ENCODE data around the gene DAPK2. TPM values are rescaled to one million over a fixed set of nuclear protein-coding genes. Genes with fewer than 3 reads are reported as not detected.

The DAPK2 gene
- total RNA-seq, 2 experiments from 2014 or later, result 1.0 to 1.3 TPM

DNA sequence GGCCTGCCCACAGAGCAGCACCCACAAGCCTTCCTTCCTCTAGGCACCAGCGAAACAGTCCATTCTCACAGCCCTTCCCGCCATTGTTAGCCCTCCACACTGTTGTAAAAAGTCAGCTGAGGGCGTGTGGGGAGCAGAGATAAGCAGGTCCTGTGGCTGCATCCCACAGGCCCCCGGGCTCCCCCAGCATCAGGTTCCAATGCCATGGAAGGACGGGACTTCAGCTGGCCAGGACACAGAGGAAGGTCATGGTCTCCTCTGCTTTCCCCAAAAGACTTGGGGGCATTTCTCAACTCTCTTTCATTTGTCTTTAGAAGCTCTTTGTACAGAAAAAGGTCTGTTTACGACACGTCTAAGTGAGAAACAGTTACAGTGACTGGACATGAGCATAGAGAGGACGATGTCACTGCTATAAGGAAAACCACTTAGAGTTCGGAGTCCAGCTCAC lies 127.4 kb downstream of the DAPK2 start:
- POLR2A ChIA-PET, result no interaction called here
- Mint-ChIP-seq H3K4me1 (peaks cover 16% of the 10 kb centered on the region), H3K27ac (no peak overlapping the region), H3K9me3 (ENCODE audit: low read depth) (no peaks in the 10 kb centered on the region), H3K27me3 (no peaks in the 10 kb centered on the region), H3K36me3 (ENCODE audit: low read depth) (no peaks in the 10 kb centered on the region), H3K4me3 (no peak overlapping the region)
- intact Hi-C loops (cut with DNase I, micrococcal nuclease), result no loop called here
- DNase-seq, result no peak
- no peak for ATAC-seq
- CTCF ChIA-PET, result interaction anchor here (1.0 kb wide), 1 partner anchor 22 kb away, joined by 3 read pairs; no protein-coding TSS in a partner anchor

DNA sequence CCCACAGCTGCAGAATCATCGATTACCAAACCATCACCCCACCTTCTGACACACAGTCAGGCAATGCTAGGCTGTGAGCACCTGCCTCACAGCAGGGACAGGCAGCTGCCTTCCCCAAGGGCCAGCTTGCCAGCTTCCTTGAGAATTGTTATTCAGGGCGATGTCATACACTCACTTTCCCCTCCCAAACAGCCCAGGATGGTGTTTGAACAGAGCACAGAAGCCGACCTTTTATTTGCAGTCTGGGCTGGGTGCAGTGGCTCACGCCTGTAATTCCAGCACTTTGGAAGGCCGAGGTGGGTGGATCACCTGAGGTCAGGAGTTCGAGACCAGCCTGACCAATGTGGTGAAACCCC lies 128.0 kb downstream of the DAPK2 start:
- intact Hi-C loops (cut with DNase I, micrococcal nuclease), result no loop called here
- H3K27me3 Mint-ChIP-seq, result no peaks in the 10 kb centered on the region
- no peak for ATAC-seq
- ChIA-PET POLR2A (no interaction called here), CTCF (interaction anchor here (0.7 to 1.0 kb wide), 2 partner anchors 166 to 1139 kb away, joined by 3 read pairs; no protein-coding TSS in a partner anchor)
- no peak overlapping the region for H3K4me3 Mint-ChIP-seq
- H3K4me1 Mint-ChIP-seq, result peaks cover 16% of the 10 kb centered on the region
- no peaks in the 10 kb centered on the region for H3K9me3 Mint-ChIP-seq (ENCODE audit: low read depth)
- no peak for DNase-seq
- no peak overlapping the region for H3K27ac Mint-ChIP-seq
- H3K36me3 Mint-ChIP-seq (ENCODE audit: low read depth), result no peaks in the 10 kb centered on the region

DNA sequence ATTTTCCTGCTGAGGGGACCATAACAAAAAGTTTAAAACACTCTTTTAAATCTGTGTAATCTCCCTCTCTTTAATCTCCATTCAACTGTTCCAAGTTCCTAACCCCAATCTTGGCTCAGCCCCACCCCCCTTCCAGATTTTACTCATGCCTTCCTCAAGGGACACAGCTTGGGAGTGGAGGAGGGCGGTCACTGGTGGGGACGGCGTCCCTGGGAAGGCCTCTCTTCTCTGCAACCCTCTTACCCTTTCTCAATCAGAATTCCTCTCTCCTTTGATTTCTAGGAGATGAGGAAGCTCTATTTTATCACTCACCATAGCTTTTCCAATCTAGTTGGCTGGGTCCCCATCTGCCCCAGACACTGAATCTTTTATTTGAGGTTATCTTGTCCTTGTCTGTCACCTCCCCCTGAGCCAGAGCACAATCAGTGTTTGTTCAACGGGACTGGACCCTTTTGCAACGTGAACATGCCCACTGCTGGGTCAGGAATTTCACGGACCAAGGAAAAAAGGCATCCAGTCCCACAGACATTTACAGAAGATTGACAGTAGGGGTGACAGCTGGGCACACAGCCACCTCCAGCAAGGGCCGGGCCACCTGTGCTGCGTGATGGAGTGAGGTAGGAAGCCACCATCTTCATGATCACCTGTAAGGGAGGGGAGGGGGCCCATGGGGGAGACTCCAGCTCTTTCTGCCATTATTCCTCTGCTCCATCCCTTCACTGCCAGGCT lies 128.5 kb downstream of the DAPK2 start:
- no peak overlapping the region for H3K27ac Mint-ChIP-seq
- no peaks in the 10 kb centered on the region for H3K27me3 Mint-ChIP-seq
- H3K4me3 Mint-ChIP-seq, result no peak overlapping the region
- intact Hi-C loops (cut with DNase I, micrococcal nuclease), result no loop called here
- DNase-seq, result no peak
- H3K36me3 Mint-ChIP-seq (ENCODE audit: low read depth), result no peaks in the 10 kb centered on the region
- H3K4me1 Mint-ChIP-seq, result peaks cover 16% of the 10 kb centered on the region
- H3K9me3 Mint-ChIP-seq (ENCODE audit: low read depth), result no peaks in the 10 kb centered on the region
- POLR2A ChIA-PET, result no interaction called here
- CTCF ChIA-PET, result interaction anchor here (0.7 to 1.0 kb wide), 3 partner anchors 154 to 1140 kb away, joined by 3 read pairs; no protein-coding TSS in a partner anchor
- ATAC-seq, result no peak

DNA sequence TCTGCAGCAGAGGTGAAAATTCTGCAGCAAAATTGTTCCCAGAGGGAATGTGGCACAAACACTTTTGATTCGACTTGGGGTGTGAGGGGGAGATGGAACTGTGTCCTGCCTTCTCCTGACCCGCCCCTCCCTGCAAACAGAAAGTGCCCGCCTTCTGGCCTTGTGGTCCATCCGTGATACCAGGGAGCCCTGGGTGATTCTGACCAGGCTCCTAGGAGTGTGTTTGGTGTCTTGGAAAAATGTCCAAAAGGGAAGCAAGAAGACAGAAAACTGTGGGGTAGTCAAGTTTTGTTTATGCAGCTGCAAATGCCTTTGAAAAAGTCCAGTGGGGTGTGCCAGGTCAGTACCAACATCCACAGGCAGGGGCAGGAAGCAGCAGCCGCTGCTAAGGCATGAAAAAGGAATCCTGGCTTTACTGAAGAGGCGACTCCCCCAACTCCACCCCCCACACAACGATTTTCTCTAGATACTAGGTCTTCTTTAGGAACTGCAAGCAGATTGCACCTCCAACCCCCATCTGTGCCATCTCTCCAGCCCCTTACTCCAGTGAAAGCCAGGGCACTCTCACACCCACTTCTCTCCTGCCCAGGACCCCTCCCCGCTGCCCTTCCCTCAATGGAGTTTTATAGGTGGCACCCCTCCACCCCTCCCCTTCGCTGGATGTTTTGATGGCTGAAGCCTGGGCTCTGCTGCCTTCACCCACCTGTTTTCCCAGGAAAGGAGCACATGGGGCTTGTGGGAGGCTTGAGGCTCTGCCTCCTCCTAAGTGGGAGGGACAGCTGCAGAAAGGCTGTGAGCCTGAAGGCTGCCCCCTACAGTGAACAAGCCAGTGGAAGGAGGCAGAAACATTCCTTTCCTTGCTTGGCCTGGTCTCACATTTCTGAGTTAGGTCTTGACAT lies 130.2 kb downstream of the DAPK2 start:
- intact Hi-C loops (cut with DNase I, micrococcal nuclease), result no loop called here
- POLR2A ChIA-PET, result no interaction called here
- Mint-ChIP-seq H3K4me1 (peaks cover 13% of the 10 kb centered on the region), H3K27ac (no peak overlapping the region), H3K36me3 (ENCODE audit: low read depth) (no peaks in the 10 kb centered on the region), H3K4me3 (no peak overlapping the region), H3K9me3 (ENCODE audit: low read depth) (no peaks in the 10 kb centered on the region), H3K27me3 (no peaks in the 10 kb centered on the region)
- ATAC-seq (no peak), DNase-seq (no peak)
- CTCF ChIA-PET, result interaction anchor here (0.7 kb wide), 1 partner anchor 32 kb away, joined by 4 read pairs; no protein-coding TSS in a partner anchor

DNA sequence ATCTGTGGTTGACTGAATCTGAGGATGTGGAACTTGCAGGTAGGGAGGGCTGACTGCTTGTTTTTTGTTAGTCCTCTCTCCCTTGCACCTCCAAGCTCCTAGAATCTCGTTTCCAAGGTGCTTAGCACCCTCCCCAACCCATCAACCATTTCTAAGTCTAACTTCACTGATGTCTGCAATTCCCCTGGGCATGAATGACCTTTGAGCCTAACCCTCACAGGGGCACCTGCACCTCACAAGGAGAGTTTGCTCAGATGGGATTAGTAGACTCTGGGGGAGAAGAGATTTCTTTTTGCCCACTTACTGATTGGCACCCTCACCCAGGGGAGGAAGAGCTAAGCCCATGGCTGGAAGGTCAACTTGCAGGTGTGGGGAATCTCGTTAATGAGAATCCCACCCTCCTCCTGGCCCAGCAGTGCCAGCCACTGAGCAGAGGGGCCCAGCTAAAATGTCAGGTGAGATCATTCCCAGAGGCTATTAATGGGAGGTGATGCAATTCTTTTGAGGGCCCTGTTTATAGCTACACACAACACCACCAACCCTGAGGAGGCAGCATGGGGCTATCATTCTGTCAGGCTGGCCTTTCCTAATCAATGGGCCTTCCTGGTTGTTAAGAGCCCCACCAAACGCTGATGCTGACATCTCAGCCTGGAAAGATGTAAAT lies 130.9 kb downstream of the DAPK2 start:
- intact Hi-C loops (cut with DNase I, micrococcal nuclease), result no loop called here

DNA sequence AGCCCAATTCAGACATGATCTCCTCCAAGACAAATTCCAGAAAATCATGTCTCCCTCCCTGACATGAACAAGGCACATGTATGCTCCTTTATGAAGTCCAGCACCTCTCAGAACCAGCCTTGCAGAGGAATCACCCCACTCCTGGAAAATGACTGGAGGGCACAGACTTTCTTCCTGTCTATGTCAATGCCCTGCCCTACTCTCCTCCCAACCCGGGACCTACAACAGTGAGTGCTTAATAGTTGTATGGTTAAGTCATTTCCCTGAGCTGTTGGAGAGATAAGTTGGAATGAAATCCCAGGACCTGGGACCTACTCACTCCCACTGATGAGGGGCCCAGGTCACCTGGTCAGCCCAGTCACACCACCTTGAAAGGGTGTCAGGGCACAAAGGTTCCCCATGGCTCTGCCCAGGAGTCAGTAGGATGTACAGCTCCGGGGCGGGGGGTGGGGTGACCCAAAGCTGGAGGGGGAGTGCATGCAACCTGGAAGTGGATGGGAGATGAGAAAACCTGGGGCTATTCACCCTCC lies 132.4 kb downstream of the DAPK2 start:
- no peaks in the 10 kb centered on the region for H3K9me3 Mint-ChIP-seq (ENCODE audit: low read depth)
- H3K27ac Mint-ChIP-seq, result no peak overlapping the region
- no peak overlapping the region for H3K4me3 Mint-ChIP-seq
- intact Hi-C loops (cut with DNase I, micrococcal nuclease), result no loop called here
- ATAC-seq, result no peak
- no peaks in the 10 kb centered on the region for H3K36me3 Mint-ChIP-seq (ENCODE audit: low read depth)
- ChIA-PET POLR2A (no interaction called here), CTCF (interaction anchor here (0.6 to 1.6 kb wide), 4 partner anchors 9 to 88 kb away, joined by 3 to 4 read pairs (median 3); no protein-coding TSS in a partner anchor)
- H3K27me3 Mint-ChIP-seq, result no peaks in the 10 kb centered on the region
- H3K4me1 Mint-ChIP-seq, result no peaks in the 10 kb centered on the region
- DNase-seq, result no peak

More for the DNA sequence above, 130.9 kb downstream of the DAPK2 start:
- ChIA-PET CTCF (interaction anchor here (0.7 to 1.6 kb wide), 2 partner anchors 11 to 33 kb away, joined by 4 read pairs; no protein-coding TSS in a partner anchor), POLR2A (no interaction called here)
- Mint-ChIP-seq H3K27me3 (no peaks in the 10 kb centered on the region), H3K36me3 (ENCODE audit: low read depth) (no peaks in the 10 kb centered on the region), H3K4me3 (no peak overlapping the region), H3K9me3 (ENCODE audit: low read depth) (no peaks in the 10 kb centered on the region), H3K4me1 (peaks cover 6% of the 10 kb centered on the region), H3K27ac (no peak overlapping the region)
- ATAC-seq (no peak), DNase-seq (no peak)

DNA sequence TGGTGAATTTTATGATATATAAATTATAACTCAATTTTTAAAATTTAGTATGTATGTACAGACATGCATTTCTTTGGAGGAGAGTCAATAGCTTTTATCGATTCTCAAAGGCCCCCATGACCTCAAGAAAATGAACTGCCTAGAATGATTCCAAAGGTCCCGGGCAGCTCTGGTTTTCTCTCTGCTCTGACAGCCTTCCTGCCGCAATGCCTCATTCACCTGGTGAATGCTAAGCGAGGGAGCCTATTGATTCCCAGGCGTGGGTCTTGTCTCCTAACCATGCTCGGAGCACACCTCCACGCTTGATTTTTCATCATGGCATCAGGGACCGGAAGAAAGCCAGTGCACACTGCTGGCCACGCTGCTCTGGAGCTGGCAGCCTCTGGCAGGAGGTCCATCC lies 132.9 kb downstream of the DAPK2 start:
- no peaks in the 10 kb centered on the region for H3K36me3 Mint-ChIP-seq (ENCODE audit: low read depth)
- H3K4me1 Mint-ChIP-seq, result no peaks in the 10 kb centered on the region
- no peak overlapping the region for H3K27ac Mint-ChIP-seq
- intact Hi-C loops (cut with DNase I, micrococcal nuclease), result no loop called here
- ATAC-seq, result no peak
- H3K4me3 Mint-ChIP-seq, result no peak overlapping the region
- DNase-seq, result no peak
- no peaks in the 10 kb centered on the region for H3K9me3 Mint-ChIP-seq (ENCODE audit: low read depth)
- no peaks in the 10 kb centered on the region for H3K27me3 Mint-ChIP-seq
- ChIA-PET CTCF (interaction anchor here (1.0 kb wide), 1 partner anchor 87 kb away, joined by 3 read pairs; no protein-coding TSS in a partner anchor), POLR2A (no interaction called here)

DNA sequence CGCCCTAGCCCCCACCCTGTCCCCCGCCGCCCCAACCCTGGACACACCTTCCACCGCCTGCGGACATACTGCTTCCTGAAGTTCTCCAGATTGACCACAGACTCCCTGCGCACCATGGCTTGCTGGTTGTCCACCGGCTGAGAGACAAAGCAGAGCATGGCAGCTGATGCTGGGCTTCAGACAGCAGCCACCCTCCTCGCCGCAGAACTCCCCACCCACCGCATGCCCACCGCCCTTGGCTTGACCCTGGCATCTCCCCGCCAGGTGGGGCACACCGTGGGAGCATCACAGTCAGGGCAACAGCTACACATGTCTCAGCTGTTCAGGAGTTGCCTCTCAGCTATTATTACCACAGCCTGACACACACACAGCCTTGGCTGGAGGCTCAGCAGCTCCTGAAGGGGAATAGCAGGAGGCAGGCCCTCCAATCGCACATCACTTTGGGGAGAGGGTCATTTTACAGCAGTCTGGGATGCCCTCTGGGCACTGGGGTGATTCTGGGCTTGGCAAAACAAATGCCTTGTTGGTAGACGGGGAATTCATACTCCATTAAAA lies 134.1 kb downstream of the DAPK2 start:
- ATAC-seq (no peak), DNase-seq (no peak)
- no peak overlapping the region for H3K4me3 Mint-ChIP-seq
- no peaks in the 10 kb centered on the region for H3K4me1 Mint-ChIP-seq
- POLR2A ChIA-PET, result interaction anchor here (0.6 kb wide), 1 partner anchor 172 kb away, joined by 4 read pairs; no protein-coding TSS in a partner anchor
- no peak overlapping the region for H3K27ac Mint-ChIP-seq
- H3K9me3 Mint-ChIP-seq (ENCODE audit: low read depth), result no peaks in the 10 kb centered on the region
- no peaks in the 10 kb centered on the region for H3K27me3 Mint-ChIP-seq
- CTCF ChIA-PET, result no interaction called here
- H3K36me3 Mint-ChIP-seq (ENCODE audit: low read depth), result no peaks in the 10 kb centered on the region
- intact Hi-C loops (cut with DNase I, micrococcal nuclease), result no loop called here

DNA sequence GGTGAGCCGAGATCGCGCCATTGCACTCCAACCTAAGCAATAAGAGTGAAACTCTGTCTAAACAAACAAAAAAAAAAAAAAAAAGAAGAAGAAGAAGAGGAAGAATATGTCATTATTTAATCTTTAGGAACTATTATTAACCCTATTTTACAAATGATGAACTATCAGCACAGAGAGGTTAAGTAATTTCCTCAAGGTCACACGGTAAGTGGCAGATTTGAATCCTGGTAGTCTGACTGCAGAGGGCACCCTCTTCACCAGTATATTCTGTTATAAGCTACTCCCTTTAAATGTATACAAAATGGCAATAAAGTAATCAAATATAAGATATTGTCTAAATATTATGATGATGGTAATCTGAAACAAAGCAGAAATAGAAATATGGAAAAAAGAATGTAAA lies 135.1 kb downstream of the DAPK2 start:
- DNase-seq (no peak), ATAC-seq (no peak)
- Mint-ChIP-seq H3K27me3 (no peaks in the 10 kb centered on the region), H3K36me3 (ENCODE audit: low read depth) (no peaks in the 10 kb centered on the region), H3K27ac (no peak overlapping the region), H3K4me1 (peaks cover 8% of the 10 kb centered on the region), H3K9me3 (ENCODE audit: low read depth) (no peaks in the 10 kb centered on the region), H3K4me3 (no peak overlapping the region)
- POLR2A ChIA-PET, result no interaction called here
- intact Hi-C loops (cut with DNase I, micrococcal nuclease), result no loop called here
- CTCF ChIA-PET, result interaction anchor here (0.6 to 0.7 kb wide), 2 partner anchors 151 to 791 kb away, joined by 3 to 4 read pairs; no protein-coding TSS in a partner anchor

DNA sequence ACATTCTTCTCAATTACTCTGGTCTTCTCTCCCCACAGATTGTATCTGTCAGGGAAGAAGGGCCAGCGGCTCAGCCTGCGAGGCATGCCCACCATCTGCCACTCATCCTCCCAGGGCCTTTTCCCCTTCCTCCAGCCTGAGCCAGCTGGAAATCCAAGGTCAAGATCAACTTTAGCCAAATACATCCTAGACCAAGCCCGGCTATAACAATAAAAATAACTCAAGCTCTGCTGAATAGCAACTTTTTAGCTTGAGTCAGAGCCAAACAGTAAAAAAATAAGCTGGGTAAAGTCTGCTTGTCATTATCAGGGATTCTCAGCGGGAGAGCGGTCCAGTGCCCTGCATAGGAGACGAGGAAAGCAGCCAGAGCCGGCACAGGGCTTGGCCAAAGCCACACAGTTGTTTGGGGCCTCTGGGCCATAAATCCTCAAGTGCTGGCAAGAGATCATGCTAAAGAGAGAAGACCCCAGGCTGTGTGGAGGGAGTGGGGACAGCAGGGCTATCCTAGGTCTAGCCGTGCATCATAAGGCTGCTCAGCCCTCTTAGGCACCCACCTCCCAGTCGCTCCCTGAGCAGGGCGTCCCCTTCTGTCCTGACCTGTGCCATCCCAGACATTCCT lies 136.4 kb downstream of the DAPK2 start:
- H3K4me1 Mint-ChIP-seq, result peaks cover 16% of the 10 kb centered on the region
- no peak overlapping the region for H3K27ac Mint-ChIP-seq
- H3K9me3 Mint-ChIP-seq (ENCODE audit: low read depth), result no peaks in the 10 kb centered on the region
- no peak for DNase-seq
- intact Hi-C loops (cut with DNase I, micrococcal nuclease), result no loop called here
- ChIA-PET CTCF (interaction anchor here (0.7 to 0.9 kb wide), 2 partner anchors 12 to 305 kb away, joined by 3 read pairs; no protein-coding TSS in a partner anchor), POLR2A (no interaction called here)
- H3K4me3 Mint-ChIP-seq, result no peak overlapping the region
- no peaks in the 10 kb centered on the region for H3K36me3 Mint-ChIP-seq (ENCODE audit: low read depth)
- no peaks in the 10 kb centered on the region for H3K27me3 Mint-ChIP-seq
- no peak for ATAC-seq
